ENCODE measurements around the gene STARD3. TPM values are rescaled to one million over a fixed set of nuclear protein-coding genes. Genes with fewer than 3 reads are reported as not detected.
"Not testable (repeated sequence)": the region's sequence is repeated elsewhere in the genome, so short reads cannot be mapped to it uniquely, and the experiment has no call there.

STARD3 gene
- total RNA-seq, 1 donor from 2014 or later, result 87.6 TPM

- H3K27me3 ChIP-seq, result no peaks in the 10 kb centered on the region
- no peak overlapping the region for H3K27ac ChIP-seq
- peaks cover 7 to 18% of the 10 kb centered on the region in 2 donors for H3K4me1 ChIP-seq
- no peaks in the 10 kb centered on the region for H3K9me3 ChIP-seq
- TF ChIP-seq CTCF (IDR thresholded peaks at IDR 0.05), result no peak
- intact Hi-C loops (cut with DNase I), result no loop called here
- peaks cover 74 to 81% of the 10 kb centered on the region in 2 donors for H3K36me3 ChIP-seq
- no peak for DNase-seq (ENCODE audit: low spot score in 2 of 2)
- H3K4me3 ChIP-seq, result no peak overlapping the region
Observed at GRCh38 chr17:39709998-39710964, 73.3 kb downstream of the STARD3 start.

DNA sequence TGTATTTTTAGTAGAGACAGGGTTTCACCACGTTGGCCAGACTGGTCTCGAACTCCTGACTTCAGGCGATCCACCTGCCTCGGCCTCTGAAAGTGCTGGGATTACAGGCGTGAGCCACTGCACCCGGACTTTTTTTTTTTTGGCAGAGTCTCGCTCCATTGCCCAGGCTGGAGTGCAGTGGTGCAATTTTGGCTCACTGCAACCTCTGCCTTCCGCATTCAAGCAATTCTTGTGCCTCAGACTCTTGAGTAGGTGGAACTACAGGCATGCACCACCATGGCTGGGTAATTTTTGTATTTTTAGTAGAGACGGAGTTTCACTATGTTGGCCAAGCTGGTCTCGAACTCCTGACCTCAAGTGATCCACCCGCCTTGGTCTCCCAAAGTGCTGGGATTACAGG, 74.1 kb downstream of the STARD3 start:
- intact Hi-C loops (cut with DNase I); H3K27me3 ChIP-seq; H3K4me1 ChIP-seq; H3K4me3 ChIP-seq; DNase-seq (ENCODE audit: low spot score in 2 of 2); H3K27ac ChIP-seq; H3K9me3 ChIP-seq: not testable (repeated sequence)
- H3K36me3 ChIP-seq, result peaks cover 82 to 89% of the 10 kb centered on the region in 2 donors

DNA sequence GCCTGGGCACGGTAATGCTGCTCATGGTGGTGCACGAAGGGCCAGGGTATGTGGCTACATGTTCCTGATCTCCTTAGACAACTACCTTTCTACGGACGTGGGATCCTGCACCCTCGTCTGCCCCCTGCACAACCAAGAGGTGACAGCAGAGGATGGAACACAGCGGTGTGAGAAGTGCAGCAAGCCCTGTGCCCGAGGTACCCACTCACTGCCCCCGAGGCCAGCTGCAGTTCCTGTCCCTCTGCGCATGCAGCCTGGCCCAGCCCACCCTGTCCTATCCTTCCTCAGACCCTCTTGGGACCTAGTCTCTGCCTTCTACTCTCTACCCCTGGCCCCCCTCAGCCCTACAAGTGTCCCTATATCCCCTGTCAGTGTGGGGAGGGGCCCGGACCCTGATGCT, 74.9 kb downstream of the STARD3 start:
- no peak overlapping the region for H3K4me3 ChIP-seq
- no peak for DNase-seq (ENCODE audit: low spot score in 2 of 2)
- H3K36me3 ChIP-seq, result peaks cover 89 to 96% of the 10 kb centered on the region in 2 donors
- H3K27ac ChIP-seq, result no peak overlapping the region
- no peaks in the 10 kb centered on the region for H3K9me3 ChIP-seq
- H3K4me1 ChIP-seq, result peaks cover 0 to 2% of the 10 kb centered on the region in 2 donors
- no peaks in the 10 kb centered on the region for H3K27me3 ChIP-seq
- intact Hi-C loops (cut with DNase I), result no loop called here
- TF ChIP-seq CTCF (IDR thresholded peaks at IDR 0.05), result no peak

Other genes starting within 250 kb of the STARD3 start
- gene FBXL20, start 235.5 kb upstream of the STARD3 start, total RNA-seq, result 27.1 TPM
- 11.8 TPM for gene MED1, start 185.9 kb upstream of the STARD3 start, total RNA-seq
- gene CDK12, start 175.7 kb upstream of the STARD3 start, total RNA-seq, result 25.2 TPM
- not detected for gene NEUROD2, start 29.2 kb upstream of the STARD3 start, total RNA-seq
- 2.4 TPM for gene PPP1R1B, start 10.2 kb upstream of the STARD3 start, total RNA-seq
- gene TCAP, start 28.2 kb downstream of the STARD3 start, total RNA-seq, result not detected
- gene PNMT, start 31.3 kb downstream of the STARD3 start, total RNA-seq, result 5.1 TPM
- gene PGAP3, start 50.9 kb downstream of the STARD3 start, total RNA-seq, result 29.5 TPM
- gene ERBB2, start 62.9 kb downstream of the STARD3 start, total RNA-seq, result 124 TPM
- 64.2 TPM for gene MIEN1, start 93.4 kb downstream of the STARD3 start, total RNA-seq
- 1.6 TPM for gene GRB7, start 100.8 kb downstream of the STARD3 start, total RNA-seq
- 1.5 TPM for gene IKZF3, start 227.2 kb downstream of the STARD3 start, total RNA-seq
- not detected for gene ZPBP2, start 231.1 kb downstream of the STARD3 start, total RNA-seq

All from ascending aorta (tissue), 2 donors.